ENCODE data around the gene NUDT16.

Gene NUDT16

DNA sequence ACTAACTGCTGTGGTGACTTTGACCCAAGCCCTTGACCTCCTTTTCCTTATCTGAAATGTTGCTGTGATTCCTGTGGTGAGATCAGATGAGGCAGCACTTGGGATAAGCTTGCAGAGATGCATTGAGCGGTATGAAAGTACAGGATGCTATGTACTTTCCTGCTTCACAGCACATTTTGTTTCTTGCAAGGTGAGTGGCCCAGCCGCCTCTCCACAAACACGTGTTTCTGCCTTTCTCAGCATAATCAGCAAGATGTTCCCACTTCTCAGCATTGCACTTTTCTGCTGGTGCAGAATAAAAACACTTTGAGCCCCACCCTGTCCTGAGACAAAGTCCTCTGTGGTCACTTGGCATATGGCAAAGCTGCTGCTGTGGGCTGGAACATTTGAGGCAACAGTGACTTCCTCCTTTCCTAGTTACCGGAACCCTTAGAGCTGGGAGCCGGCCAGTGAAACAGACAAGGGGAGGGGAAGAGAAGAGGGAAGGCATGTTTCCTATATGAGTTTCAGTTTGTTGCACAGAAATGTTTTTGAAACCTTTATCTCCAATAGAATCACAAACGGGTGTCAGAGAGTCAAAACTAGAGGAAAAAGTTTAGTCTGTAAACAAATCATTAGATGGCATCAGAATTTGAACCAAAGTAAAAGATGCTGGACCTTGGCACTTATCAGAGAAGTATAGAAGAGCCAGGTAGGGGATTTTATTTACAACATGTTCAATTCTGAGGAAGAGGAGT lies 5.0 kb downstream of the NUDT16 start:
- DNase-seq (ENCODE audit: low read depth in 2 of 2) = no peak

DNA sequence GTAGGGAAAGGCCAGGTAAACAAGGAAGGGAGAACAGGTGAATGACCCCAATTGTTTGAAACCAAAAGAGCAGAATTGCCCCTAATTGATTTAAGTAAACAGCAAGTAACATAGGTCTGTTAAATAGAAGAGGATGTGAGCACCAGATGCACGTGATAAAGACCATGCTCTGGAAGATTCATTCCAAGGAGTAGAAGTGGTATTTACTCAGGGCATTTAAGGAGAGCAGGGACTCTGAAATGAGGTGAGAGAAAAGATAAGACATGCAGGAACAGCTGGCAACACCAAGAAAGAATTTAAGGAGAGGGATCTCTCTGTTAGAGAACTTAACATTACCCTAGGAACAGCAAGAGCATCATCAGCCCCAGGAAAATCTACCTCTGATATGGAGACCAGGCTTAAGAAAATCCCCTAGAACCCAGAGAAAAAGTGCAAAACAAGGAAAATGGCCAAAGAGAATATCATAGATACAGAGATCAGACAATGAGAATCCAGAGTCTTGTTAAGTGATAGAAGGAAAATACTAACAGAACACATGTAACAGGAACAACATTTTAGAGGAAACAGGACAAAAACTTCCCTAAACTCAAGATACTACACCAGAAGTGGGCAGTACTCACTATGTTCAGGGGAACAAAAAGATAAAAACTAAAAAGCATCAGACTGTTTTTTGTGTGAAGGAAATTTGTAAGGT lies 6.4 kb downstream of the NUDT16 start:
- DNase-seq (ENCODE audit: low read depth in 2 of 2) = no peak

GRCh38 chr3:131388490-131388799 lies 6.9 kb downstream of the NUDT16 start:
- DNase-seq (ENCODE audit: low read depth in 2 of 2) = no peak

- no peak for DNase-seq (ENCODE audit: low read depth in 2 of 2)
These were observed 8.8 kb downstream of the NUDT16 start for GRCh38 chr3:131390331-131390730.

DNA sequence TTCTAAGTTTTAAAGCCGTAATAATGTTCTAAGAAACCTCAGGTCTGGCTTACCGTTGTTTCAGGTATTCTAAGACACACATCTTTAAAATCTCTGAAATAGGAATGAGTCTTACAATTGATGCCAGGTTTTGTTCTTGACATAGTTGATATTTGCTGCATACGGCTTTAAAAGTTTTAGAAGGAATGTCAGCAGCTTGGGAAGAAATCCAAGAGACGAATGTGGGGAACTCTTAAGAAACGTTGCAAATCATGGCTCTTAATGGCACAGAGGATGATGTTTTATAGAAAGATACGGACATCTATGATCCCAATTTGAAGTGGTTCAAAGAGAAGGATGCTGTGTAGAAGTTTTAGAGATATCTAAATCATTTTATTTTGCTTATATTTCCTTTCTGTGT lies 11.5 kb downstream of the NUDT16 start:
- DNase-seq (ENCODE audit: low read depth in 2 of 2) = no peak

DNA sequence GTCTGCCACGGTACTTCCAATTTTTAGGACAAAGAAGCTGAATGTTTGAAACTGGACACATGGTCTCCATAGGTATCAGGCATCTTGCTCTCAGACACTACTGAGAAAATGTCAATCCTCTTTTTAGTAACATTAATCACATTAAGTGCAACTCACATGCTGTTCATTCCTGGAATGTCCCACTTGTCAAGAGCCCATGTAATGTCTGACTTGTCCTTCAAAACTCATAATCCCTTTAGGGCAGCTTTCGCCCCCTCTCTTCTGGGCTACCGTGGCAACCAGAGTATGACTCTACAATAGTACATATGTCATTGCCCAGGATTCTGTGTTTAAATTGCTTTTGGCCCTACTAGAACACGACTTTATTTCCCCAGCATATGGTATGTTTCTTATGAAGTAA lies 12.3 kb downstream of the NUDT16 start:
- no peak for DNase-seq (ENCODE audit: low read depth in 2 of 2)

- DNase-seq (ENCODE audit: low read depth in 2 of 2) = no peak
These were observed 12.8 kb downstream of the NUDT16 start for GRCh38 chr3:131394400-131394799.

- DNase-seq (ENCODE audit: low read depth in 2 of 2) = no peak
These were observed 14.6 kb downstream of the NUDT16 start for GRCh38 chr3:131396170-131396569.

DNA sequence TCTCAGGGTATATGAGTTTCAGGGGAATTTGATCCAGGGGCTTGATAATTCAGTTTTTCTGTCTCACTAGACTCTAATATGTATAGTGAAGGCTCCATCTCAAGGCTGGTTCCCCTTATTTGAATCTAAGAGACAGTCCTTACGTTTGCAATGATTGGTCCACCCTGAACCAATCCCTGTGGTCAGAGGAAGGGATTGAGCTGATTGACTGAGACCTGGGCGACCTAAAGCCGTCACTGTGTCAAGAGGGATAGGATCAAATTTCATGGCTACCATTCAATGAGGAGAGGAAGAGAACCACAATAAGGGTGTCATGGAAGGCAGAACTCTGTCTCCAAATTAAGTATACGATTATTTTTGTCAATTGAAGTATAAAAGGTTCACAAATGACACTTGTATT lies 16.3 kb downstream of the NUDT16 start:
- DNase-seq (ENCODE audit: low read depth in 2 of 2) = no peak

- DNase-seq (ENCODE audit: low read depth in 2 of 2) = no peak
These were observed 20.4 kb downstream of the NUDT16 start for GRCh38 chr3:131401978-131402377.

GRCh38 chr3:131402391-131403039 lies 20.9 kb downstream of the NUDT16 start:
- DNase-seq (ENCODE audit: low read depth in 2 of 2) = no peak

GRCh38 chr3:131403216-131403895 lies 21.8 kb downstream of the NUDT16 start:
- DNase-seq (ENCODE audit: low read depth in 2 of 2) = no peak

DNA sequence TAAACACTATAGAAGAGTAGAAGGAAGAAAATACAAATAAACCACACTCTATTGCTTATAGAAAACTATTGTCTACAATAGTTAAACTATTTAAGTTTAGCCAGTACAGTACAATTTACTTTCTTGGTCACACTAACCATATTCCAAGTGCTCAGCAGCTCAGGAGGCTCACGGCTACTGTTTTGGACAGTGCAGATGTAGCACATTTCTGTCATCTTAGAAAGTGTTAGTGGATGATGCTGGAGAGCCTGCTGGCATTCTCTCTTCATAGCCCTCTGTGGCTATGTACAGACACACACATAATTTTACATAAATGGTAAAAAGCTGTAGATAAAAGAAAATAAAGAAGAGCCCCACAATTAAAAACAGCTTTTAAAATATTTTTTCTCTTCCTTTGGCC lies 23.8 kb downstream of the NUDT16 start:
- DNase-seq (ENCODE audit: low read depth in 2 of 2) = no peak

DNA sequence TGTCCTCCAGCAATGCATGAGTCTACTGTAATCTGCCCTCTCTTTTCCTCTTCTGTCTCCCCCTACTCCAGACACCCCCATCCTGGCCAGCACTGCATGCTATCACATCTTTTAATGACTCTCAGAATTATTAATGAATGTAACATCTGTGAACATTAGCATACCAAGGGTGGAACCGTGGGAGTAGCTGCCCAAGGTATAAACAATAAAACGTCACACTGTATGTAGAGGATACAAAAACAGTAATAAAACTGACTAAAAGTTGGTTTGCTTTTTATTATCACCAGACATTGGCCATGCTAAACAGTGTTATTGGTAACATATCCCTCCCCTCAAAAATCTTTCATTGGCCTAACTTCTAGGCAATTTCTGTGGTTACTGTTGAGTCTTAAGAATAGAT lies 24.7 kb downstream of the NUDT16 start:
- no peak for DNase-seq (ENCODE audit: low read depth in 2 of 2)

DNA sequence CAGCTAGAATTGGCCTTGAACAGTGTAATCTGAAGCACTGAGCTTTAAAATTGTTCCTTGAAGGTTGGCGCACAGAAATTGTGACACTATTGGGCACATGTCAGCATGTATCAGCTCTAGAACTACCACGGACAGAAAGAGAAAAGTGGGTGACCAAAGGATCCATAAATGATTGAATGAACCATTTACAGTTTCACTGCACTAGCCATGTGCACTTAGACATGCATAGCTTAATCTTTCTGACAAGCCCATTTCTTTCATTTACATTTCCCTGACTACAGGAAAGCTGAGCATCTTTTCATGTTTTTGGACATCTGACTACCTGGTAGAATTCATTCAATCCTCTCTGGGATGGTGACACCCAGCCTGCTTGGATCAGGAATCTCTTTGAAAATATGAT lies 36.2 kb downstream of the NUDT16 start:
- no peak for DNase-seq (ENCODE audit: low read depth in 2 of 2)

- no peak for DNase-seq (ENCODE audit: low read depth in 2 of 2)
These were observed 39.7 kb downstream of the NUDT16 start for GRCh38 chr3:131421301-131421700.

DNA sequence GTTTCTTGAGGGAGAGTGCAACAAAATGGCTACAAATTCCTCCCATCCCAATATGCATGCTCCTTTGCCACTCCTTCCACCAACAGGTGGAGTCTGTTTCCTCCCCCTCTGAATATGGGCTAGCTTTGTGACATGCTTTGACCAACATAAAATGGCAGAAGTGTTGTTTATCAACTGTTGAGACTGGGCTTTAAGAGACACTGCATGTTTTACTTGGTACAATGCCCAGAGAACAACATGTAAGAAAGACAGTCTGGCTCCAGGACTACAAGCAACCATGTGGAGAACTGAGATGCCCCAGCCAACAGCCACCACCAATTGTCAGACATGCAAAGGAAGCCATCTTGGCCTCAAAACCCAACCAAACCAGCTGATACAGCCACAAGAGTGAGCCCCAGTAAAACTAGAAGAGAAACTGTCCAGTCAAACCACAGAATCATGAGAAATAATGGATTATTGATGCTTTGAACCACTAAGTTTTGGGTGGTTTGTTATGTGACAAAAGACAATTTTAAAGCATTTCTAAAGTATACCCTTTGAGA lies 40.5 kb downstream of the NUDT16 start:
- DNase-seq (ENCODE audit: low read depth in 2 of 2) = no peak

DNA sequence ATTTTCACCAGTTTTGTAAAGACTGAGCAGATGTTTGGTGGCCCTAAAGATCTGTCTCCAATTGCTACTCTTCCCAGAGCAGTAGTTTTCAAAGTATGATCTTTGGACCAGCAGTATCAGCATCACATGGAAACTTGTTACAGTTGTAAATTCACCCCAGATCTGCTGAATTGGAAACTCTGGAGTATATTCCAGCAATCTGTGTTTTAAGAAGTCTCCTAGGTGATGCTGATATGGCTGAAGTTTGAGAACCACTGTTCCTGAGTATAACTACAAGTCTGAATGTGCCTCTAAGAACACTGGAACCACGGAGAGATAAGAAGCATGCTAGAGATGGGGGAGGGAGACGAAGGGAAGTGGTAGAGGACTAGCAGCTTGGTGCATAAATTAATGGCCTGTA lies 45.7 kb downstream of the NUDT16 start:
- DNase-seq (ENCODE audit: low read depth in 2 of 2) = no peak

- DNase-seq (ENCODE audit: low read depth in 2 of 2) = no peak
These were observed 50.2 kb downstream of the NUDT16 start for GRCh38 chr3:131431754-131432153.

GRCh38 chr3:131432441-131432840 lies 50.9 kb downstream of the NUDT16 start:
- no peak for DNase-seq (ENCODE audit: low read depth in 2 of 2)

GRCh38 chr3:131435000-131435399 lies 53.4 kb downstream of the NUDT16 start:
- DNase-seq (ENCODE audit: low read depth in 2 of 2) = no peak
